ENCODE data around the gene SCGB1D1.
"Not testable (repeated sequence)": the region's sequence is repeated elsewhere in the genome, so short reads cannot be mapped to it uniquely, and the experiment has no call there.

SCGB1D1 gene

GRCh38 chr11:62166371-62166770, 23.6 kb upstream of the SCGB1D1 start:
- DNase-seq (ENCODE audit: low read depth), result no peak

DNA sequence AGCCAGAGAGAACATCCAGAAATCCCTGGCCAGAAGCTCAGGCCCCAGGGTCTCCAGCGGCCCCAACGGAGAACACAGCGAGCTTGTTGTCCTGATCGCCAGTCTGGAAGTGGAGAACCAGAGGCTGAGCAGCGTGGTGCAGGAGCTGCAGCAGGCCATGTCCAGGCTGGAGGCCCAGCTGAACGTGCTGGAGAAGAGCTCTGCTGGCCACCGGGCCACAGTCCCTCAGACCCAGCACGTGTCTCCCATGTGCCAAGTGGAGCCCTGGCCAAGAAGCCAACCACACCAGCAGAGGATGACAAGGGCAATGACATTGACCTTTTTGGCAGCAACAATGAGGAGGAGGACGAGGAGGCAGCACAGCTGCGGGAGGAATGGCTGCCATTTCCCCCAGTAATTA, 20.6 kb upstream of the SCGB1D1 start:
- DNase-seq (ENCODE audit: low read depth), result no peak

GRCh38 chr11:62169935-62170334, 20.1 kb upstream of the SCGB1D1 start:
- no peak for DNase-seq (ENCODE audit: low read depth)

DNA sequence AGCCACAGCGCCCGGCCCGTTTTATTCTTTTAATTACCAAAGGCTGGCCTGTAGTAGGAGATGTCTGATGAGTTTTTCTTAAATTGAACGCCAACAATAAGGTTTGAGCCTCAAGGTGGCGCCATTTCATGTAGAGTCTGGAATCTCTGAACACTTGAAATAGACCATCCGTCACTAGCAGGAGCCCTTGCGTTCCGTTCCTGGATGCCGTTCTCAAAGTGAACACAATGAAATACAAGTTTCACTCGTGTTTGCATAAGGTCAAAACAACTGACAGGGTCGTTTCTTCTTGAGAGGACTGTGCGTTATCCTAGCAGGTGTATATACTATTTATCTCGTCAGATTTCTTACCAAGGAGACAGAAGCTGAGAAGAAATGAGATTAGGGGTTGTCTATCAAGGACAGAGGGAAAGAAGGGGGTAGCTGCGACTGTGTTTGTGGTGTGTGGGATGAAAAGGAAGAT, 18.7 kb upstream of the SCGB1D1 start:
- DNase-seq (ENCODE audit: low read depth), result peak; percentile 65

DNA sequence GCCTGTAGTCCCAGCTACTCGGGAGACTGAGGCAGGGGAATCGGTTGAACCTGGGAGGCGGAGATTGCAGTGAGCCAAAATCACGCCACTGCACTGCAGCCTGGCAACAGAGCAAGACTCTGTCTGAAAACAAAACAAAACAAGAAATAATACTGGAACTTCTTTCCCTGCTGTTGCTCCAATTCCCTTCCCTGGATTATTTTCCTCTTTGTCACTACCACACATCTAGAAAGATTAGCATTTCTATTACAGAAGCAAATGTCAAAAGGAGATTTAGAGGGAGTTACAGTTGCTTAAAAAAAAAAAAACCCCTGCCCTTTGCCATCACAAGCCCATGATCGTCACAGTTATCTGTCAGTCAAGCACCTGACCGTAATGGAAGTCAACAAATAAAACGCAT, 17.7 kb upstream of the SCGB1D1 start:
- DNase-seq (ENCODE audit: low read depth), result no peak

DNA sequence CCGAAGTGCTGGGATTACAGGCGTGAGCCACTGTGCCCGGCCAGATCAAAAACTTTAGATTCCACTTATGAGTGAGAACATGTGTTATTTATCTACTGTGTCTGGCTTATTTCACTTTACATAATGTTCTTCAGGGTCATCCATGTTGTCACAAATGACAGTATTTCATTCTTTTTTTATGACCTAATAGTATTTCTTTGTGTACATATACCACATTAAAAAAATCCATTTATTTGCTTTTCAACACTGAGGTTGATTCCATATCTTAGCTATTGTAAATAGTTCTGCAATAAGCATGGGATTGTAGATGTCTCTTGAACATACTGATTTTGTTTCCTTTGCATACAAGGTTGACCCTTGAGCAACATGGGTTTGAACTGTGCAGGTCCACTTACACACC, 13.2 kb upstream of the SCGB1D1 start:
- DNase-seq (ENCODE audit: low read depth), result no peak

DNA sequence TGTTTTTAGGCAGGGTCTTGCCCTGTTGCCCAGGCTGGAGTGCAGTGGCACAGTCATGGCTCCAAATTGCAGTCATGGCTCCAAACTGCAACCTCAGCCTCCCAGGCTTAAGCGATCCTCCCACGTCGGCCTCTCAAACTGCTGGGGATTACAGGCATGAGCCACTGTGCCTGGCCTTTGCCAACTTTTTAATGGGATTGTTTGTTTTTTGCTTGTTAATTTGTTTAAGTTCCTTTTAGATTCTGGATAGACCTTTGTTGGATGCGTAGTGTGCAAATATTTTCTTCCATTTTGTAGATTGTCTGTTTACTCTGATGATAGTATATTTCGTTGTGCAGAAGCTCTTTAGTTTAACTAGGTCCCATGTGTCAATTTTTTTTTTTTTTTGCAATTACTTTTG, 10.0 kb upstream of the SCGB1D1 start:
- no peak for DNase-seq (ENCODE audit: low read depth)

DNA sequence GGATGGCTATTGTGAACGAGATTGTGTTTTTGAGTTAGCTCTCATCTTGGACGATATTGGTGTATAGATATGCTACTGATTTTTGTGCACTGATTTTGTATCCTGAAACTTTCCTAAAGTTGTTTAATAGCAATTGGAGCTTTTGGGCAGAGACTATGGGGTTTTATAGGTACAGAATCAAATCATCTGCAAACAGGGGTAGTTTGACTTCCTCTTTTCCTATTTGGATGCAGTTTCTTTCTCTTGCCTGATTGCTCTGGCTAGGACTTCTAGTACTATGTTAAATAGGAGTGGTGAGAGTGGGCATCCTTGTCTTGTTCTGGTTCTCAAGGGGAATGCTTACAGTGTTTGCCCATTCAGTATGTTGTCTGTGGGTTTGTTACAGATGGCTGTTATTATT, 8.9 kb upstream of the SCGB1D1 start:
- no peak for DNase-seq (ENCODE audit: low read depth)

- DNase-seq (ENCODE audit: low read depth), result no peak
Observed at GRCh38 chr11:62182147-62182891, 7.7 kb upstream of the SCGB1D1 start.

DNA sequence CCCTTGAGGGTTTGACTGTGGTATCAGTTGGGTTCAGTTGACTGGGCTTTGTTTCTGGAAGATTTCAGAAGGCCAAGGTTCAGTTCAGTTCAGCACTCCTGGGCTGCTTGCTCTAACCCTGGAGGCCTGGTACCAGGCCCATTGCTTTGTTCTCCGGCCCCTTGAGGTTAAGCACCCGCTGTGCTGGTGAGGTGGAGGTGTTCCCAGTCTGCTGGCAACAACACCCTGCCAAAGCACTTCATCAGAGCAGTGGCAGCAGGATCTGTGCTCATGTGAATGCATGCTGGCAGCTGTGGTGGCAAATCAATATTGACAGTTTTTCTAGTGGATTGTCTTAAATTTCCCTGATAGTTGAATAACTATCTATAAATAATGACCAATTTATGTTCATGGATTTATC, 3.8 kb upstream of the SCGB1D1 start:
- no peak for DNase-seq (ENCODE audit: low read depth)

GRCh38 chr11:62193952-62194351, 3.9 kb downstream of the SCGB1D1 start:
- DNase-seq (ENCODE audit: low read depth), result no peak

- DNase-seq (ENCODE audit: low read depth), result not testable (repeated sequence)
Observed at GRCh38 chr11:62195010-62195409, 5.0 kb downstream of the SCGB1D1 start.

DNA sequence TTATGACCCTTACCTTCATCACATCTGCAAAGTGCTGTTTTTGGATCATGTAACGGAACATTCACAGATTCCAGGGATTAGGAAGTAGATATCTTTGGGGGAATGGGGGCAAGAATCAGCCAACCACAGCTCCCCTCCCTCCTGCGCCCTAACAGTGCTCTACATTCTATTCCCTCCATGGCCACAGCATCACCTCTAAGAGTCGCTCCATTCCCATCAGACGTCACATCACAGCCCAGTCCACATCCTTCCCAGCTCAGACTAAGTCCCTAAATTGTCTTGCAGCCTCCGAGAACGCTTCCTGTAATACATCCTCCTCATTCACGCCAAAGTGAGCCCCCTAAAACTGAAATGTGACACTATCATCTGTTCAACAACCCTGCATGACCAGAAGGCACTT, 5.9 kb downstream of the SCGB1D1 start:
- DNase-seq (ENCODE audit: low read depth), result no peak

GRCh38 chr11:62197400-62197799, 7.4 kb downstream of the SCGB1D1 start:
- DNase-seq (ENCODE audit: low read depth), result not testable (repeated sequence)

DNA sequence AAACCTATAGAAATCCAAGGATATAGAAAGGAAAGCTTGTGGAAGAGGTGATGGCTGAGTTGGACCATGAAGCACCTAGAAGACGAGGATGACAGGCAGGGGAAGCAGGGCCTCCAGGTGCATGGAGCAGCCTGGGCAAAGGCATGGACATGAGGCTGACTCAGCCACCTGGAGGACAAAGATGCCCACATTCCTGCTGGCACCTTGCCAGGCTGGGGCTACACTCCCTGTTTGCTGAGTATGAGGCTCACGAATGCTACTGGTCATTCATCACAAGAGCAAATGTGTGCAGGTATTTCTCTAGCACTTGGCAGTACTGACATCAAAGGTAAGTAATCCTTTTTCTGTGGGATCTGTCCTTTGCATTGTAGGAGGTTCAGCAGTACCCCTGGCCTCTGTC, 11.4 kb downstream of the SCGB1D1 start:
- no peak for DNase-seq (ENCODE audit: low read depth)

DNA sequence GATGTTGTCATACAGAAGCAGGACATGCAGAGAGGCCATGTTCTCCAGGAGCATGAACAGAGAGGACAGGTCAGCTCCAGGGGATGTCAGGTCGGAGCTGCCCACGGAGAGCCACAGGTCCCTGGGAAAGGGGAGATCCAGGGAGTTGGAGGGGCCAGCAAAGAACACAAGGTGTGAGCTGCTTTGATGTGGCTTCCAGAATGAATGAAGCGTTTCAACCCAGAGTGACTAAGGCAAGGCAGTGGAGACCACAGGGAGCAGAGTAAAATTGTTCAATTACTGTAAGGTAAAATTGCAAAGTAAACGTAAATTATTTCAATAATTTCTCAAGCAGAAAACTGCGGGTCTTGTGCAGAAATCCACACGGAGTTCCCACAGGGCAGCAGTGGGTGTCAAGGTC, 12.9 kb downstream of the SCGB1D1 start:
- DNase-seq (ENCODE audit: low read depth), result no peak

GRCh38 chr11:62204430-62204829, 14.4 kb downstream of the SCGB1D1 start:
- no peak for DNase-seq (ENCODE audit: low read depth)

DNA sequence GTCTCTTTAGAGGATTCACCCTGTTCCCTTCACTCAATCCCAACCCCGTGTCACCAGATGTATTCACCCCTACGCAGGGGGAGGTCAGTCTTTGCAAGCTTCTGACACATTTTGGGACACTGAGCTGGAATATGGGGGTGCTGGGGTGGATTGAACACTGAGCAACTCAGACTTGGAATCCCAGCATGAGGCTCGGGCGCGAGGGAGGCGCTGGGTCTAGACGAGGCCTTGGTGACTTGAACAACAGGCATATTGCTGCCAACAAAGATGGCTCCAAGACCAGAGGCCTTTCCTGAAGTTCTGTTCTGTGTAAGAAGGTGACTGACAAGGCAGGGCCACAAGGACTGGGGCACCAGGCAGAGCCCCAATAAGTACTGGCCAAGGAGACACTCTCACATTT, 15.4 kb downstream of the SCGB1D1 start:
- DNase-seq (ENCODE audit: low read depth), result no peak

GRCh38 chr11:62206276-62207066, 16.5 kb downstream of the SCGB1D1 start:
- not testable (repeated sequence) for DNase-seq (ENCODE audit: low read depth)

DNA sequence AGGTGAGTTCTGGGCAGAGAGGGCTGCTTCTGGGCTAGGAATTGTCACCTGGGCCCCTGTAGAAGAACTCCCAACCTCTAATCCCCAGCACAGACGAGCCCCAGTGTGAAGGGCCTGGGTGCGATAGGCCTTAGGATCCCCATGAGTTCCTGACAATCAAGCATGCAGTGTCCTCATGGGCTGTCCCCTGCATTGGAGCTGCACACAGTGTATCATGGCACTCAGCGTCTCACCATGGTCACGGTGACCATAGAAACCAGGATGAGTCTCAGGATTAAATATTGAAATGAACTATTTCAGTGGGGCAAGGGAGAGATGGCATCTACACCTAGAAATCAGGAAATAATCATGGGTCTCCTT, 18.7 kb downstream of the SCGB1D1 start:
- no peak for DNase-seq (ENCODE audit: low read depth)

DNA sequence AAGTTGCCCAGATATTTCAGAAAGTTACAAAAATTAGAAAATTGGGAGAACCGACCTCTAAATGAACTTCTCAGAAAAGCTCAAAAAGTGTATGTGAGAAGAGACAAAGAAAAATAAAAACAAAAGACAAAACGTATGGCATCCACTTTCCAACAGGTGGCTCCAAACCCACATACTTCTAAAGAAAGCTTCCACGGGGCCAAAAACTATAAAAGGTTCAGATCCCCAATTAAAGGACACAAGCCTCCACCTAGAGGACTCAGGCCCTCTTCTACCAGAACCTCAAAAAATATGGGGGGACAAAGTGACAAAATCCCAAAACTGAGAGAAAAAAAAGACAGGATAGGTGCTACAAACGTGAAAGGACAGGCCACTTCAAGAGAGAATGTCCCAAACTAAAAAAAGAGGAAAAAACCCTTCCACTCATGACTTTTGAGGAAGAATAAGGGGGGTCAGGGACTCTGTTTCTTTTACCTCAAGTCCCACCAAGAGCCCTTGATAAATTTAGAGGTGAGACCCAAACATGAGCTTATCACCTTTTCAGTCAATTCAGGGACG, 27.3 kb downstream of the SCGB1D1 start:
- DNase-seq (ENCODE audit: low read depth), result no peak

- DNase-seq (ENCODE audit: low read depth), result no peak
Observed at GRCh38 chr11:62221498-62221897, 31.5 kb downstream of the SCGB1D1 start.

DNA sequence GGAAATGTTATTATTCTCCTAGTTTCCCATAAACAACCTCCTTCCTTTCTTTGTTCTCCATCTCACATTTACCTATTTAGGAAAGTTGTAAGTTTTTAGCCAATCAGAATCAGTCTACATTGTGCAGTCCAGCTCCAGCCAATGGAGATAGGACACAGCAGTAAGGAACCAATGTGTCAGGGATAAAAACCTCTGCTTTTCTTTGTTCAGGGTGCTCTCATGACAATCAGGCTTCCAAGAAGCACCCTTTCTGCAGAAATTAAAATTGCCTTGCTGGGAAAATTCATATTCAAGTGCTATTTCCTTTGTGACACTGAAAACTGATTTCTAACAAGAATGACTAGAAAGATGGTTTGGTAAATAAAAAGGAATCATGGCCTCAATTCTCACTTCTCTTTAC, 33.1 kb downstream of the SCGB1D1 start:
- no peak for DNase-seq (ENCODE audit: low read depth)

Measured in activated T-cell treated with anti-CD3 and anti-CD28 coated beads for 24 hours (primary cell).